ENCODE measurements around the gene TRIM67.
"Not testable (repeated sequence)": the region's sequence is repeated elsewhere in the genome, so short reads cannot be mapped to it uniquely, and the experiment has no call there.

Gene TRIM67

DNA sequence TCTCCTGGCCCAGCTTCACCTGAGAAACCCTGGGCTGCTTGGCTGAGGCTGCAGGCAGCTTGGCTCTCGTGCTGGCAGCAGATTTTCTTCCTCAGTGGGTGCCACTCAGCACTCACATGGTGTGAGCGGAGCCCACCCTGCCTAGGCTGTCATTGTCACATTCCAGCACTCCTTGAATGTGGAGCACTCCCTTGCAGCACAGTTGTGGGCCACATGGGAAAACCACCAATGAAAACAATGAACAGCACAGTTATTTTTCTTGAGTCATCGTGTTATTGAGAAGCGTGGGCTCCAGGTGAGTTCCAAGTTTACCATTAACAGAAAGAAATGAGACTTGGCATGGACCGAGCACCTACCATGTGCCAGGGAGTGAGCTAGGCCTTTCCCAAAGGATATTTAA is 27.2 kb upstream of the TRIM67 start:
- Histone ChIP-seq H3K9me3 (ENCODE audit: control insufficient read depth, insufficient read depth, low read length) (no peaks in the 10 kb centered on the region), H3K36me3 (ENCODE audit: control insufficient read depth, insufficient read depth, low read length) (no peaks in the 10 kb centered on the region), H3K27ac (ENCODE audit: low read depth, low read length) (no peak overlapping the region), H3K9ac (ENCODE audit: low read depth, low read length) (no peak overlapping the region), H3K27me3 (ENCODE audit: control insufficient read depth, insufficient read depth, low read length) (no peaks in the 10 kb centered on the region), H3K4me3 (ENCODE audit: low read depth, low read length) (no peak overlapping the region), H3K4me1 (ENCODE audit: control insufficient read depth, insufficient read depth, low read length) (no peaks in the 10 kb centered on the region)

GRCh38 chr1:231138236-231138635 is 23.6 kb upstream of the TRIM67 start:
- Histone ChIP-seq H3K4me3 (ENCODE audit: low read depth, low read length) (no peak overlapping the region), H3K36me3 (ENCODE audit: control insufficient read depth, insufficient read depth, low read length) (no peaks in the 10 kb centered on the region), H3K9me3 (ENCODE audit: control insufficient read depth, insufficient read depth, low read length) (no peaks in the 10 kb centered on the region), H3K9ac (ENCODE audit: low read depth, low read length) (no peak overlapping the region), H3K27me3 (ENCODE audit: control insufficient read depth, insufficient read depth, low read length) (no peaks in the 10 kb centered on the region), H3K27ac (ENCODE audit: low read depth, low read length) (no peak overlapping the region), H3K4me1 (ENCODE audit: control insufficient read depth, insufficient read depth, low read length) (no peaks in the 10 kb centered on the region)

GRCh38 chr1:231139125-231139649 is 22.7 kb upstream of the TRIM67 start:
- no peaks in the 10 kb centered on the region for H3K9me3 ChIP-seq (ENCODE audit: control insufficient read depth, insufficient read depth, low read length)
- no peaks in the 10 kb centered on the region for H3K4me1 ChIP-seq (ENCODE audit: control insufficient read depth, insufficient read depth, low read length)
- no peaks in the 10 kb centered on the region for H3K27me3 ChIP-seq (ENCODE audit: control insufficient read depth, insufficient read depth, low read length)
- no peaks in the 10 kb centered on the region for H3K36me3 ChIP-seq (ENCODE audit: control insufficient read depth, insufficient read depth, low read length)
- H3K9ac ChIP-seq (ENCODE audit: low read depth, low read length): no peak overlapping the region
- no peak overlapping the region for H3K27ac ChIP-seq (ENCODE audit: low read depth, low read length)
- H3K4me3 ChIP-seq (ENCODE audit: low read depth, low read length): no peak overlapping the region

GRCh38 chr1:231139659-231140654 is 21.9 kb upstream of the TRIM67 start:
- no peaks in the 10 kb centered on the region for H3K9me3 ChIP-seq (ENCODE audit: control insufficient read depth, insufficient read depth, low read length)
- no peaks in the 10 kb centered on the region for H3K4me1 ChIP-seq (ENCODE audit: control insufficient read depth, insufficient read depth, low read length)
- H3K27me3 ChIP-seq (ENCODE audit: control insufficient read depth, insufficient read depth, low read length): no peaks in the 10 kb centered on the region
- H3K27ac ChIP-seq (ENCODE audit: low read depth, low read length): no peak overlapping the region
- H3K9ac ChIP-seq (ENCODE audit: low read depth, low read length): no peak overlapping the region
- no peaks in the 10 kb centered on the region for H3K36me3 ChIP-seq (ENCODE audit: control insufficient read depth, insufficient read depth, low read length)
- H3K4me3 ChIP-seq (ENCODE audit: low read depth, low read length): no peak overlapping the region

GRCh38 chr1:231144416-231145193 is 17.3 kb upstream of the TRIM67 start:
- Histone ChIP-seq H3K27me3 (ENCODE audit: control insufficient read depth, insufficient read depth, low read length) (no peaks in the 10 kb centered on the region), H3K9me3 (ENCODE audit: control insufficient read depth, insufficient read depth, low read length) (no peaks in the 10 kb centered on the region), H3K9ac (ENCODE audit: low read depth, low read length) (no peak overlapping the region), H3K4me3 (ENCODE audit: low read depth, low read length) (no peak overlapping the region), H3K27ac (ENCODE audit: low read depth, low read length) (no peak overlapping the region), H3K36me3 (ENCODE audit: control insufficient read depth, insufficient read depth, low read length) (no peaks in the 10 kb centered on the region), H3K4me1 (ENCODE audit: control insufficient read depth, insufficient read depth, low read length) (no peaks in the 10 kb centered on the region)

- Histone ChIP-seq H3K4me1 (ENCODE audit: control insufficient read depth, insufficient read depth, low read length) (no peaks in the 10 kb centered on the region), H3K9me3 (ENCODE audit: control insufficient read depth, insufficient read depth, low read length) (peaks cover 8% of the 10 kb centered on the region; the same call in 1 of the 2 replicates), H3K4me3 (ENCODE audit: low read depth, low read length) (no peak overlapping the region), H3K36me3 (ENCODE audit: control insufficient read depth, insufficient read depth, low read length) (no peaks in the 10 kb centered on the region), H3K27me3 (ENCODE audit: control insufficient read depth, insufficient read depth, low read length) (no peaks in the 10 kb centered on the region), H3K27ac (ENCODE audit: low read depth, low read length) (no peak overlapping the region), H3K9ac (ENCODE audit: low read depth, low read length) (no peak overlapping the region)
Measured at GRCh38 chr1:231147896-231148295, 14.0 kb upstream of the TRIM67 start.

DNA sequence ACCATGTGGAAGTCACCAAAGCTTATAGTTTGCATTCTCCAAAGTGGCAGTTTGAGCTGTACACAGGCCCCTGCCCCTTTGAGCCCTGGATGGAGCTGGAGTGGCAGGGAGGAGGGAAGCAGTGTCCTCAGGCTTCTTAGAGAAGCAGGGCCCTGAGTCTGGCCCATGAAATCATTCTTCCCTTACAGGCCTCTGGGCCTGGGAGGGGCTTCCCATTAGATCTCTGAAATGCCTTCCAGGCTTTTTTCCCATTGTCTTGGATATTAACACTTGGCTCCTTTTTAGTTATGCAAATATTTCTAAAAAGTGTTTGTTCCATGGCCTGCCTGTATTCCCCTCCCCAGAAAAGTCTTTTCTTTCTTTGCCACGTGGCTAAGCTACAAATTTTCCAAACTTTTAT is 10.0 kb upstream of the TRIM67 start:
- H3K9ac ChIP-seq (ENCODE audit: low read depth, low read length): no peak overlapping the region
- no peaks in the 10 kb centered on the region for H3K36me3 ChIP-seq (ENCODE audit: control insufficient read depth, insufficient read depth, low read length)
- H3K4me1 ChIP-seq (ENCODE audit: control insufficient read depth, insufficient read depth, low read length): no peaks in the 10 kb centered on the region
- peaks cover 8% of the 10 kb centered on the region for H3K27me3 ChIP-seq (ENCODE audit: control insufficient read depth, insufficient read depth, low read length)
- H3K27ac ChIP-seq (ENCODE audit: low read depth, low read length): peak overlapping the region; percentile 60
- no peak overlapping the region for H3K4me3 ChIP-seq (ENCODE audit: low read depth, low read length)
- H3K9me3 ChIP-seq (ENCODE audit: control insufficient read depth, insufficient read depth, low read length): peaks cover 8% of the 10 kb centered on the region; the same call in 1 of the 2 replicates

DNA sequence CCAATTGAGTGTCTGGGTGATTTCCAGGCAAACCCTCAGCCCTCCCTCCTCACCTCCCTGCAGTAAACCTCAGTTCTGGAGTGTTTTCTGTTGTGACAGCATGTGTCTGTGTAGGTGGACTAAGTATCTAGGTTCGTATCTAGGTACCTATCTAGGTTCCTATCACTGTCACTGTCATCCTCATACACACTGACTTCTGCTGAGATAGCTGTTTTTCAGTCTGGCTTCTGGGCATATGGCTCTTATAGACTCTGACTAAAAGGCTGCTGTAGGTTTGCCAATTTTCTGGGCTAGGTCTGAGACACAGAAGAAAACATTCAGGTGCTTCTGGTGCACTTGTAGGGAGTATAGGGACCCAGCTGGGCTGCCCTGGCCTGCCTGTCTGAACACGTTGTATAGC is 8.1 kb upstream of the TRIM67 start:
- no peak overlapping the region for H3K27ac ChIP-seq (ENCODE audit: low read depth, low read length)
- H3K9ac ChIP-seq (ENCODE audit: low read depth, low read length): no peak overlapping the region
- H3K4me1 ChIP-seq (ENCODE audit: control insufficient read depth, insufficient read depth, low read length): no peaks in the 10 kb centered on the region
- peaks cover 17% of the 10 kb centered on the region for H3K27me3 ChIP-seq (ENCODE audit: control insufficient read depth, insufficient read depth, low read length)
- peaks cover 8% of the 10 kb centered on the region; the same call in 1 of the 2 replicates for H3K9me3 ChIP-seq (ENCODE audit: control insufficient read depth, insufficient read depth, low read length)
- no peaks in the 10 kb centered on the region for H3K36me3 ChIP-seq (ENCODE audit: control insufficient read depth, insufficient read depth, low read length)
- no peak overlapping the region for H3K4me3 ChIP-seq (ENCODE audit: low read depth, low read length)

DNA sequence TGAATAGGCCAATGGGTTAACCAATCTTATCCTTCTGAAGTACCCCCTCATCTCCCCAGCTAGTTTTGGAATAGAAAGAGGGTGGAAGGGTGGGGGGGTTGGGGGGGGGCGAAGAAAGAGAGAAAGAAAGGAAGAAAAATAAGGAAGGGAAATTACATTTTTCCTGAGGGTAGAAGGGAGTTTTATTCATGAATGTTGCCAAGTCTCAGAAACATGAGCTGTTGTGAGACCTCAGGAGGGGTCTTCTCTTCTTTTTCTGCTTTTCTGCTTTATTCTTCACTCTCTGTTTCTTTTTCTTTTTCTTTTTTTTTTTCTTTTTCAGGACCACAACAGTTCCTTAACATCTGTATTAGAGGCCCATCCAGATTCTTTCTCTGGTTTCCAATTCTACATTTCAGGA is 6.0 kb upstream of the TRIM67 start:
- Histone ChIP-seq H3K9me3 (ENCODE audit: control insufficient read depth, insufficient read depth, low read length) (peaks cover 8% of the 10 kb centered on the region; the same call in 1 of the 2 replicates), H3K9ac (ENCODE audit: low read depth, low read length) (no peak overlapping the region), H3K36me3 (ENCODE audit: control insufficient read depth, insufficient read depth, low read length) (no peaks in the 10 kb centered on the region), H3K27ac (ENCODE audit: low read depth, low read length) (no peak overlapping the region), H3K4me3 (ENCODE audit: low read depth, low read length) (no peak overlapping the region), H3K27me3 (ENCODE audit: control insufficient read depth, insufficient read depth, low read length) (peaks cover 38% of the 10 kb centered on the region), H3K4me1 (ENCODE audit: control insufficient read depth, insufficient read depth, low read length) (no peaks in the 10 kb centered on the region)

DNA sequence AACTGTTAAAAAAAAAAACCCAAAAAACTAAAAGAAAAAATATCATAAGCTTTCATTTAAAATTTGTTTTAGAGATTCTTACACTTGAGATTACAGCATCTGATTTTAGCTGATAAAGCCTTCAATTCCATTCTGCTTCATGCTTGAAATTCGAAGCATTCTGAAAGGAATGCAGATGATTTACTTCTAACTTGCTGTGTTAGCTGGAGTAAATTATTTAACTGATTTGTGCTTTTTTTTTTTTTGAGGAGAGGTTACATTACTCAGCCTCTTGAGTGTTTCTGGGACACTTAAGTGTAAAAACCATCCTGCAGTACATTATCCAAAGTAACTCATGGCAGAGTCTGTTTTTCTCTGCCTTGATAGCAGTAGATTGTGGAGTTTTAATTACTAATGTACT is 4.5 kb upstream of the TRIM67 start:
- Histone ChIP-seq H3K27ac (ENCODE audit: low read depth, low read length) (no peak overlapping the region), H3K9ac (ENCODE audit: low read depth, low read length) (no peak overlapping the region), H3K4me3 (ENCODE audit: low read depth, low read length) (no peak overlapping the region), H3K4me1 (ENCODE audit: control insufficient read depth, insufficient read depth, low read length) (no peaks in the 10 kb centered on the region; the same call in 1 of the 2 replicates), H3K27me3 (ENCODE audit: control insufficient read depth, insufficient read depth, low read length) (peaks cover 53% of the 10 kb centered on the region), H3K9me3 (ENCODE audit: control insufficient read depth, insufficient read depth, low read length) (no peaks in the 10 kb centered on the region), H3K36me3 (ENCODE audit: control insufficient read depth, insufficient read depth, low read length) (no peaks in the 10 kb centered on the region)

- peaks cover 61% of the 10 kb centered on the region for H3K27me3 ChIP-seq (ENCODE audit: control insufficient read depth, insufficient read depth, low read length)
- H3K9me3 ChIP-seq (ENCODE audit: control insufficient read depth, insufficient read depth, low read length): not testable (repeated sequence)
Measured at GRCh38 chr1:231158141-231158540, 3.7 kb upstream of the TRIM67 start.

More at GRCh38 chr1:231158141-231158540, 3.7 kb upstream of the TRIM67 start:
- H3K9ac ChIP-seq (ENCODE audit: low read depth, low read length); H3K4me1 ChIP-seq (ENCODE audit: control insufficient read depth, insufficient read depth, low read length); H3K27ac ChIP-seq (ENCODE audit: low read depth, low read length); H3K4me3 ChIP-seq (ENCODE audit: low read depth, low read length); H3K36me3 ChIP-seq (ENCODE audit: control insufficient read depth, insufficient read depth, low read length): not testable (repeated sequence)
